IPS-15b (cell line): Measurements from ENCODE around the gene SHKBP1.
"Not testable (repeated sequence)": the region's sequence is repeated elsewhere in the genome, so short reads cannot be mapped to it uniquely, and the experiment has no call there.

Experiments used
- H3K27me3 ChIP-seq: one replicate; pipeline ENCODE4 v1.6.1; 2013; ENCODE audit warnings: low read length; ENCODE audit not compliant: control insufficient read depth, insufficient read depth
- H3K36me3 ChIP-seq: one replicate; pipeline ENCODE4 v1.6.1; 2013; ENCODE audit warnings: low read length; ENCODE audit not compliant: control insufficient read depth, insufficient read depth
- H3K4me1 ChIP-seq: one replicate; pipeline ENCODE4 v1.6.1; 2013; ENCODE audit warnings: mild to moderate bottlenecking, low read length; ENCODE audit not compliant: control insufficient read depth, insufficient read depth
- H3K4me3 ChIP-seq: one replicate; pipeline ENCODE4 v1.5.1; 2013; ENCODE audit warnings: low read depth, low read length
- H3K9ac ChIP-seq: one replicate; pipeline ENCODE4 v1.6.1; 2013; ENCODE audit warnings: low read depth, mild to moderate bottlenecking, low read length
- H3K9me3 ChIP-seq: one replicate; pipeline ENCODE4 v1.6.1; 2013; ENCODE audit warnings: mild to moderate bottlenecking, low read length; ENCODE audit not compliant: control insufficient read depth, insufficient read depth

The SHKBP1 gene

DNA sequence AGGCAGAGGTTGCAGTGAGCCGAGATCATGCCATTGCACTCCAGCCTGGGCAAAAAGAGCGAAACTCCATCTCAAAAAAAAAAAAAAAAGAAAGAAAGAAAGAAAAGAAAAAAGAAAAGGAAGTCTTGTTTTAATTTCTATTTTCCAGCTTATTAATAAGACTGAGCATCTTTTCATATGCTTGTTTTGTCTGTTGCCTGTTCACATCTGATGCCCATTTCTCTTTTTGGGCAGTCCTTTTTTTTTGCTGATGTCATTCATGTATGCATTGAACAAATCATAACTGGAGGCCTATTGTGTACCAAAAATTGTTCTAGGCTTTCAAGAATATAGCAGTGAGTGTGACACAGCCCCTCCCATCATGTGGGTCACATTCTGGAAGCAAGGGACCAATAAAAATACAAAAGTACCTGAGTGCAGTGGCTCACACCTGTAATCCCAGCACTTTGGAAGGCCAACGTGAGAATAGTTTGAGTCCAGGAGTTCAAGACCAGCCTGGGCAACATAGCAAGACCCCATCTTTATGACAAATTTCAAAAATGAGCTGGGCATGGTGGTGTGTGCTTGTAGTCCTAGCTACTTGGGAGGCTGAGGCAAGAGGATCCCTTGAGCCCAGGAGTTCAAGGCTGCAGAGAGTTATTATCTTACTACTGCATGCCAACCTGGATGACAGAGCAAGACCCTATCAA, 30.4 kb upstream of the SHKBP1 start:
- H3K36me3 ChIP-seq, H3K4me1 ChIP-seq, H3K9me3 ChIP-seq, H3K4me3 ChIP-seq, H3K9ac ChIP-seq: not testable (repeated sequence)
- H3K27me3 ChIP-seq: peaks cover 24% of the 10 kb centered on the region

DNA sequence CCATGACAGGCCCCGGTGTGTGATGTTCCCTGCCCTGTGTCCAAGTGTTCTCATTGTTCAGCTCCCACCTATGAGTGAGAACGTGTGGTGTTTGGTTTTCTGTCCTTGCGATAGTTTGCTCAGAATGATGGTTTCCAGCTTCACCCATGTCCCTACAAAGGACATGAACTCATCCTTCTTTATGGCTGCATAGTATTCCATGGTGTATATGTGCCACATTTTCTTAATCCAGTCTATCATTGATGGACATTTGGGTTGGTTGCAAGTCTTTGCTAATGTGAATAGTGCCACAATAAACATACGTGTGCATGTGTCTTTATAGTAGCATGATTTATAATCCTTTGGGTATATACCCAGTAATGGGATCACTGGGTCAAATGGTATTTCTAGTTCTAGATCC, 29.5 kb upstream of the SHKBP1 start:
- H3K27me3 ChIP-seq: peaks cover 24% of the 10 kb centered on the region
- not testable (repeated sequence) for H3K9me3 ChIP-seq, H3K36me3 ChIP-seq, H3K9ac ChIP-seq, H3K4me3 ChIP-seq, H3K4me1 ChIP-seq

DNA sequence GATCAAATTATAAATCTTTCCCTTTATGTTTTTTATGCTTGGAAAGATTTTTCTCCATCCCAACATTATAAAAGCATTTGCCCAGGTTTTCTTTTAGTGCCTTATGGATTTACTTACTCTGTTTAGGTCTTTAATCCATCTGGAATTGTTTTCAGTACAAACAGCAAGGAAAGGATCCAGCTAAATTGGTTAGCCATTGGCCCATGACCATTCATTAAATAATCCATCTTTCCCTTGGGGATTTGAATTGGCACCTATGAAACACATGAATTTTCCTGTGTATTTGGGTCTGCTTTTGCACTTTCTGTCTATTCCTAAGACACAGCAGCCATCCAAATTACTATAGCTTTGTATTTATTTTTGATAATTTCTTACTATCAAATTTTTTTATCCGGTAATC, 28.8 kb upstream of the SHKBP1 start:
- Histone ChIP-seq H3K4me1 (no peaks in the 10 kb centered on the region), H3K9me3 (no peaks in the 10 kb centered on the region)

DNA sequence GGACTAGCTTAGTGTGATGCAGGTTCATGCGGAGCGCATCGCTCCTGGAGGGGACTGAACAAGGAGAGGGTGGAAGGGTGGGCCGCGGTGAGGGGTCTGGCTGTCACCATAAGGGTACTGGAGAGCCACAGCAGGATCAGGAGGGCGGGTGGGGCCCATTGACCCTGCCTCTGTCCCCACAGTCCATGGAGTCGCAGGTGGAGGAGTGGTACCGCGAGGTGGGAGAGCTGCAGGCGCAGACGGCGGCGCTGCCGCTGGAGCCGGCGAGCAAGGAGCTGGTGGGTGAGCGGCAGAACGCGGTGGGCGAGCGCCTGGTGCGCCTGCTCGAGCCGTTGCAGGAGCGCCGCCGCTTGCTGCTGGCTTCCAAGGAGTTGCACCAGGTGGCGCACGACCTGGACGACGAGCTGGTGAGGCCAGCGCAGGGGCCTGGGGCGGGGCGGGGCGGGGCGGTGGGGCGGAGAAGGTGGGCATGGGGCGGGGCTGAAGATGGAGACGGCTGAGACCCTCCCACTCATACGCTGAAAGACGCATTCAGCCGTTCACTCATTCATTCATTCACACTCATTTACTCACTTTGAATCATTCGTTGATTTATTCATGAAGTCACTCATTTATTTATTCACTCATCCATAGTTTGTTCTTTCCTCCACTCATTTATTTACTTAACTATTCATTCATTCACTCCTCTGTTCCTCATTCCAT, 27.5 kb upstream of the SHKBP1 start:
- Histone ChIP-seq H3K9me3 (no peaks in the 10 kb centered on the region), H3K36me3 (no peaks in the 10 kb centered on the region), H3K4me3 (peak overlapping the region; percentile 55), H3K4me1 (no peaks in the 10 kb centered on the region), H3K27me3 (peaks cover 43% of the 10 kb centered on the region), H3K9ac (no peak overlapping the region)

More for the DNA sequence above, 28.8 kb upstream of the SHKBP1 start:
- H3K4me3 ChIP-seq: no peak overlapping the region
- no peak overlapping the region for H3K9ac ChIP-seq
- no peaks in the 10 kb centered on the region for H3K36me3 ChIP-seq
- H3K27me3 ChIP-seq: peaks cover 29% of the 10 kb centered on the region

DNA sequence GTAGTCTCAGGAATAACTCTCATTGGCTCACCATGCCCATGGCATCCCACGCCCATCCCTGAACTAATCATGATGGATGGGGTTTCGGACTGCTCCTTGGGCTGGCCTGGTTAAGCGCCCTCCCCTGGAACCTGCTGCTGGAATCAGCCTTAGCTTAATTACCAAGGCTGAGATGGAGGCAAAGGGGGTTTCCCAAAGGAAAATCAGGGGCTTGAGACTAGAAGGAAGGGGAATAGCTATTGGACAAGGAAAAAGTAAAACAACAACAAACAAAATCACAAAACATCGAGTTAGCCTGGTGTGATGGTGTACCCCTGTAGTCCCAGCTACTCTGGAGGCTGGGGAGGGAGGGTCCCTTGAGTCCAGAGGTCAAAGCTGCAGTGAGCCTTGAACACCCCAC, 25.7 kb upstream of the SHKBP1 start:
- H3K27me3 ChIP-seq: peaks cover 59% of the 10 kb centered on the region
- H3K4me3 ChIP-seq: no peak overlapping the region
- H3K9ac ChIP-seq: no peak overlapping the region
- no peaks in the 10 kb centered on the region for H3K36me3 ChIP-seq
- no peaks in the 10 kb centered on the region for H3K9me3 ChIP-seq
- H3K4me1 ChIP-seq: no peaks in the 10 kb centered on the region

DNA sequence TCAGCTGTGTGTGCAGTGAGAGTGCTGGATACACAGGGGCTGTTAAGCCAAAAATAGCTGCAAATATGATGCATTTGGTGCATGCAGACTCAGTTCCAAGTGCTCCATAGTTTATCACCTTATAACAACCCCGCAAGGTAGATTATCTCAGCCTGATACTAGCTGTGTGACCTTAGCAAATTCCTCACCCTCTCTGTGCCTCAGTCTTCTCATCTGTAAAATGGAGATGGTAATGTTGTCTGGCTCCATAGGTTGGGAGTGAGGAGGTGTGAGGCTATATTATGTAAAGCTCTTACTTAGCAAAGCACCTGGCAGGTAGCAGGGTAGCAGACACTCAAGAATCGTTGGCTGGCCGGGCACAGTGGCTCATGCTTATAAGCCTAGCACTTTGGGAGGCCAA, 23.8 kb upstream of the SHKBP1 start:
- no peak overlapping the region for H3K4me3 ChIP-seq
- no peaks in the 10 kb centered on the region for H3K9me3 ChIP-seq

DNA sequence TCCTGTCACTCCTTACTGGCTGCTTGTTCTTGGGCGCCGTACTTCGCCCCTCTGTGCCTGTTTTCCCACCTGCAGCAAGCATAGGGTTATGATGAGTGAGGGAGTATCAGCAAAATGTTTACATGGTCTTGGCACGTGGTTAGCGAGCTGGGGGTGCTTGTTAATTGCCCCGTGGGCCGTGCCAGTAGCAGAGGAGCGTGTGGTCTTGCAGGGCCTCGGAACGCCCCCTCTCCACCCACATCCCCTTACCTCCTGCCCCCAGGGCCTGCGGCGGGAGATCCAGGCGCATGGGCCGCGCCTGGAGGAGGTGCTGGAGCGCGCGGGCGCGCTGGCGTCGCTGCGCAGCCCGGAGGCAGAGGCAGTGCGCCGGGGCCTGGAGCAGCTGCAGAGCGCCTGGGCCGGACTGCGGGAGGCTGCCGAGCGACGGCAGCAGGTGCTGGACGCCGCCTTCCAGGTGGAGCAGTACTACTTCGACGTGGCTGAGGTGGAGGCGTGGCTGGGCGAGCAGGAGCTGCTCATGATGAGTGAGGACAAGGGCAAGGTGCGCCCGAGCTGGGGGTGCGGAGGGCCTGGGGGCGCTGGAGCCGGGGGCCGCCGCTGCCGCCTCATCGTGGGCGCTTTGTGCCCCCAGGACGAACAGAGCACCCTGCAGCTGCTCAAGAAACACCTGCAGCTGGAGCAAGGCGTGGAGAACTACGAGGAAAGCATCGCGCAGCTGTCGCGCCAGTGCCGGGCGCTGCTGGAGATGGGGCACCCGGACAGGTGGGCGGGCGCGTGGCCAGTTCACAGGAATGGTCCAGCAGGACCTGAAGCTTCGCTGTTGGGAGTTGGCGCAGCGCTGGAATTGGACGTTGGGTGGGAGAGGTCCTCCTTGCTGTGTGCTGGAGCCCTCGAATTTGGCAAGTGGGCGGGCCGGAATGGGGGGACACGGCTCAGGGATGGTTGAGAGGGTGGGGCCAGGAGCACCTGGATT, 22.5 kb upstream of the SHKBP1 start:
- H3K4me1 ChIP-seq: no peaks in the 10 kb centered on the region
- H3K9me3 ChIP-seq: no peaks in the 10 kb centered on the region
- H3K9ac ChIP-seq: no peak overlapping the region
- H3K27me3 ChIP-seq: peaks cover 48% of the 10 kb centered on the region
- peak overlapping the region; percentile 37 for H3K4me3 ChIP-seq
- H3K36me3 ChIP-seq: no peaks in the 10 kb centered on the region

More for the DNA sequence above, 23.8 kb upstream of the SHKBP1 start:
- Histone ChIP-seq H3K36me3 (no peaks in the 10 kb centered on the region), H3K9ac (no peak overlapping the region), H3K27me3 (peaks cover 60% of the 10 kb centered on the region), H3K4me1 (no peaks in the 10 kb centered on the region)

DNA sequence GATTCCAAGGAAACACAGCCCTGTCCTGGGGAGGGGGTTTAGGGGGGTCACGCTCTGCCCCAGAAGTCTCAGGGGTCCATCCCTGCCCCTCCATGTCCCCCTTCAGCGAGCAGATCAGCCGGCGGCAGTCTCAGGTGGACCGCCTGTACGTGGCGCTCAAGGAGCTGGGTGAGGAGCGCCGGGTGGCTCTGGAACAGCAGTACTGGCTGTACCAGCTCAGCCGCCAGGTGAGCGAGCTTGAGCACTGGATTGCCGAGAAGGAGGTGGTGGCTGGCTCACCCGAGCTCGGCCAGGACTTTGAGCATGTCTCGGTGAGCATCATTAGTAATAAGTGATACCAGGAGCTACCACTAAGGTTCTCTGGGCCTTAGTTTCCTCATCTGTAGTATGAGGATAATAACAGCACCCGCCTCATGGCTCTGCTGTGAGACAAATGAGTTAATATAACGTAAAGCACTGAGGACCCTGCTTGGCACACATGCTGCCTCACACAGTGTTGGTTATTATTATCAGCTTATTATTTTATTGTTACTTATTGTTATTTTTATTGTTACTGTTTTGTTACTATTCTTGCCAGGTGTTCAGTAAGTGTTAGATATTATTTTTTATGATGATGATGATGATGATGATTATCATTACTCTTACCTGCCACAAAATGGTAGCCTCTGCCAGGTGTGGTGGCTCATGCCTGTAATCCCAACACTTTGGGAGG, 20.5 kb upstream of the SHKBP1 start:
- no peaks in the 10 kb centered on the region for H3K4me1 ChIP-seq
- H3K27me3 ChIP-seq: peaks cover 47% of the 10 kb centered on the region
- H3K9me3 ChIP-seq: no peaks in the 10 kb centered on the region
- H3K9ac ChIP-seq: no peak overlapping the region
- H3K4me3 ChIP-seq: no peak overlapping the region
- H3K36me3 ChIP-seq: no peaks in the 10 kb centered on the region

DNA sequence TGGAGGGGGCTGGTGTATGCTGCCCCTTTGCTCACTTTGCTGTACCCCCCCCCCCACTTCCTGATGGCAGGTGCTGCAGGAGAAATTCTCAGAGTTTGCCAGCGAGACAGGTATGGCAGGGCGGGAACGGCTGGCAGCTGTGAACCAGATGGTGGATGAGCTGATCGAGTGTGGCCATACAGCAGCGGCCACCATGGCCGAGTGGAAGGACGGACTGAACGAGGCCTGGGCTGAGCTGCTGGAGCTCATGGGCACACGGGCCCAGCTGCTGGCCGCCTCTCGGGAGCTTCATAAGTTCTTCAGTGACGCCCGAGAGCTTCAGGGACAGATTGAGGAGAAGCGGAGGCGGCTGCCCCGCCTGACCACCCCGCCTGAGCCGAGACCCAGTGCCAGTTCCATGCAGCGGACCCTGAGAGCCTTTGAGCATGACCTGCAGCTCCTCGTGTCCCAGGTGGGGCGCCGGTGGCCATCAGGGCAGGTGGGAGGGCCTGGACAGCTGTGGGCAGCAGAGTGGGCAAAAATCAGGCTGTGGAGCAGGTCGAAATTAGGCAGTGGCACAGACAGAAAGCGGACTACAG, 19.6 kb upstream of the SHKBP1 start:
- H3K9ac ChIP-seq: no peak overlapping the region
- peaks cover 48% of the 10 kb centered on the region for H3K27me3 ChIP-seq
- no peaks in the 10 kb centered on the region for H3K9me3 ChIP-seq
- H3K4me1 ChIP-seq: no peaks in the 10 kb centered on the region
- no peak overlapping the region for H3K4me3 ChIP-seq
- H3K36me3 ChIP-seq: no peaks in the 10 kb centered on the region

DNA sequence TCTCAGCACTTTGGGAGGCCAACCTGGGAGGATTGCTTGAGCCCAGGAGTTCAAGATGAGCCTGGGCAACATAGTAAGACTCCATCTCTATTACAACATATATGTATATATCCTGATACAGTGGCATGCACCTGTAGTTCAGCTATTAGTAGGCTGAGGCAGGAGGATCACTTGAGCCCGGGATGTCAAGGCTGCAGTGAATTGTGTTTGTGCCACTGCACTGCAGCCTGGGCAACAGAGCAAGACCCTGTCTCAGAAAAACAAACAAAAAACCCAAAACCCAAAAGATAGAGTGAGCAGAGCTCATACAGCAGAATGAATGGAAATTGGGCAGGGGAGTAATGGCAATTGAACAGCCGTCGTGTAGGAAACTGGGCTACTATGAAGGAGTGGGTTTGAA, 17.3 kb upstream of the SHKBP1 start:
- Histone ChIP-seq H3K4me3 (no peak overlapping the region), H3K9ac (no peak overlapping the region), H3K27me3 (peaks cover 35% of the 10 kb centered on the region), H3K4me1 (no peaks in the 10 kb centered on the region), H3K9me3 (no peaks in the 10 kb centered on the region), H3K36me3 (no peaks in the 10 kb centered on the region)

DNA sequence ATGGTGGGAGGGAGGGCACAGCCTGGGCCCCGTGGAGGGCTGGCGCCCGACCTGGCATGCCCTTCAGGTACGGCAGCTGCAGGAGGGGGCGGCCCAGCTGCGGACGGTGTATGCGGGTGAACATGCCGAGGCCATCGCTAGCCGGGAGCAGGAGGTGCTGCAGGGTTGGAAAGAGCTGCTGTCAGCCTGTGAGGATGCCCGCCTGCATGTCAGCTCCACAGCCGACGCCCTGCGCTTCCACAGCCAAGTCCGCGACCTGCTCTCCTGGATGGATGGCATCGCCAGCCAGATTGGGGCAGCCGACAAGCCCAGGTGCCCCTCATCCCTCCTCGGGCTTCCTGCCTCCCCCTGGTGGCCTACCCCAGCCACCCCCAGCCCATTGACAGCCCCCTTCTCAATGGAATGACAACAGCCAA, 16.6 kb upstream of the SHKBP1 start:
- H3K36me3 ChIP-seq: no peaks in the 10 kb centered on the region
- H3K27me3 ChIP-seq: peaks cover 30% of the 10 kb centered on the region
- H3K9me3 ChIP-seq: no peaks in the 10 kb centered on the region
- no peak overlapping the region for H3K4me3 ChIP-seq
- no peak overlapping the region for H3K9ac ChIP-seq
- H3K4me1 ChIP-seq: no peaks in the 10 kb centered on the region
